A673 (cell line): ENCODE measurements around the gene ATP6V0C.
"Not testable (repeated sequence)": the region's sequence is repeated elsewhere in the genome, so short reads cannot be mapped to it uniquely, and the experiment has no call there.

Experiments used
- CTCF ChIP-seq: fragments of 300-800, 200-600 bp; sonication (generic); conservative IDR thresholded peaks from 2 replicates; pipeline ENCODE4 v1.5.1; 2017; ENCODE audit warnings: low read depth, mild to moderate bottlenecking, antibody characterized with exemption, low read length, moderate library complexity, mixed read lengths
- EZH2 ChIP-seq: fragments of 200-600 bp; sonication (generic); IDR thresholded peaks from 2 replicates; pipeline ENCODE4 v1.6.1; 2017; ENCODE audit warnings: borderline replicate concordance, low read depth, mild to moderate bottlenecking, mixed read lengths, antibody characterized with exemption, low read length; ENCODE audit not compliant: poor library complexity, severe bottlenecking

GRCh38 chr16:2550283-2550878 lies 36.6 kb downstream of the ATP6V0C start:
- not testable (repeated sequence) for TF ChIP-seq CTCF, EZH2
